ENCODE results near the gene FREM2. TPM values are rescaled to one million over a fixed set of nuclear protein-coding genes. Genes with fewer than 3 reads are reported as not detected.

FREM2 gene
- total RNA-seq, 6 experiments from 2014 or later = 0.18 to 2.9 (median 1.5) TPM

DNA sequence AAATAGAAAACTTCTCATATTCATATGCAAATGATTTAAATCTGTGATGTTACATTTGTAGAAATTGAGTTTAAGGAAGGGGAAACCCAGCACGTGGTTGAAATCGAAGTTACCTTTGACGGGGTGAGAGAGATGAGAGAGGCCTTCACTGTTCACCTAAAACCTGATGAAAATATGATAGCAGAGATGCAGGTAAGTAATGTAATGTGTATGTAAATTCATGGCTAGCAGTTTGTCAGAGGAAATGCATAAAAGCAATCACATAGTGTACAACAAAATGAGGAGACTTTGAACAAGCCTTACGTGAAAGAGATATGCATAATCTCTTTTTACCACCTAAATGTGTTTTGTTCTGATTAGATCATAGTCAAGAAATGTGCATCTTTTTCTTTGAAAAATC is 169.2 kb downstream of the FREM2 start:
- WGBS (ENCODE audit: insufficient coverage, low coverage, low lambda C conversion rate, missing lambda C conversion rate) = 81% methylated on average over 4 of the region's 4 CpGs
- ATAC-seq (no peak), DNase-seq (no peak)
- H3K36me3 ChIP-seq = no peaks in the 10 kb centered on the region
- no peak overlapping the region for H3K4me3 ChIP-seq
- TF ChIP-seq POLR2A (IDR thresholded peaks at IDR 0.05) = no peak
- TF ChIP-seq, protein P1, sequence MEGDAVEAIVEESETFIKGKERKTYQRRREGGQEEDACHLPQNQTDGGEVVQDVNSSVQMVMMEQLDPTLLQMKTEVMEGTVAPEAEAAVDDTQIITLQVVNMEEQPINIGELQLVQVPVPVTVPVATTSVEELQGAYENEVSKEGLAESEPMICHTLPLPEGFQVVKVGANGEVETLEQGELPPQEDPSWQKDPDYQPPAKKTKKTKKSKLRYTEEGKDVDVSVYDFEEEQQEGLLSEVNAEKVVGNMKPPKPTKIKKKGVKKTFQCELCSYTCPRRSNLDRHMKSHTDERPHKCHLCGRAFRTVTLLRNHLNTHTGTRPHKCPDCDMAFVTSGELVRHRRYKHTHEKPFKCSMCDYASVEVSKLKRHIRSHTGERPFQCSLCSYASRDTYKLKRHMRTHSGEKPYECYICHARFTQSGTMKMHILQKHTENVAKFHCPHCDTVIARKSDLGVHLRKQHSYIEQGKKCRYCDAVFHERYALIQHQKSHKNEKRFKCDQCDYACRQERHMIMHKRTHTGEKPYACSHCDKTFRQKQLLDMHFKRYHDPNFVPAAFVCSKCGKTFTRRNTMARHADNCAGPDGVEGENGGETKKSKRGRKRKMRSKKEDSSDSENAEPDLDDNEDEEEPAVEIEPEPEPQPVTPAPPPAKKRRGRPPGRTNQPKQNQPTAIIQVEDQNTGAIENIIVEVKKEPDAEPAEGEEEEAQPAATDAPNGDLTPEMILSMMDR (IDR thresholded peaks at IDR 0.05) = no peak
- no peaks in the 10 kb centered on the region for H3K27me3 ChIP-seq
- intact Hi-C loops (cut with DNase I) = no loop called here
- no peaks in the 10 kb centered on the region for H3K9me3 ChIP-seq
- H3K4me1 ChIP-seq = no peaks in the 10 kb centered on the region
- H3K27ac ChIP-seq = no peak overlapping the region

DNA sequence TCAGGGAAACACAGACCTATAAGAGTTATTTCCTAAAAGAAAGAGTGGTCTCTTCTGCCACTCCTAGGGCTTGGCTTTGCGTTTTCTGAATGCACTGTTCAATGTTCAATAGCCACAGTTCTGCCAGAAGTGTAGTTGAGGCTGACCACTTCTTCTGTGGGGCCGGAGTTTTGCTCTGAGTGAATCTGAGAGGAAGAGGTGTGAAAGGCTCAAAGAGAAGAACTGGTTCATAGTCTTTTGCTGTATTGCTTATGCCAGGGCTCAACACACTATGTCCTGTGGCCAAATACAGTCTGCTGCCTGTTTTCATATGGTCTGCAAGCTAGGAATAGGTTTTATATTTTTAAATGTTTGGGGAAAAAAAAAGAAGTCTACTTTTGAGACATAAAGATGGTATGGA is 175.6 kb downstream of the FREM2 start:
- intact Hi-C loops (cut with DNase I) = no loop called here
- ATAC-seq = no peak
- no peak for DNase-seq
- no peak overlapping the region for H3K27ac ChIP-seq
- TF ChIP-seq, protein P1 (IDR thresholded peaks at IDR 0.05) = no peak
- no peak for TF ChIP-seq POLR2A (IDR thresholded peaks at IDR 0.05)
- H3K27me3 ChIP-seq = no peaks in the 10 kb centered on the region
- 77% methylated on average over 2 of the region's 2 CpGs for WGBS (ENCODE audit: insufficient coverage, low coverage, low lambda C conversion rate, missing lambda C conversion rate)
- no peak overlapping the region for H3K4me3 ChIP-seq
- no peaks in the 10 kb centered on the region for H3K4me1 ChIP-seq
- no peaks in the 10 kb centered on the region for H3K9me3 ChIP-seq
- no peaks in the 10 kb centered on the region for H3K36me3 ChIP-seq

DNA sequence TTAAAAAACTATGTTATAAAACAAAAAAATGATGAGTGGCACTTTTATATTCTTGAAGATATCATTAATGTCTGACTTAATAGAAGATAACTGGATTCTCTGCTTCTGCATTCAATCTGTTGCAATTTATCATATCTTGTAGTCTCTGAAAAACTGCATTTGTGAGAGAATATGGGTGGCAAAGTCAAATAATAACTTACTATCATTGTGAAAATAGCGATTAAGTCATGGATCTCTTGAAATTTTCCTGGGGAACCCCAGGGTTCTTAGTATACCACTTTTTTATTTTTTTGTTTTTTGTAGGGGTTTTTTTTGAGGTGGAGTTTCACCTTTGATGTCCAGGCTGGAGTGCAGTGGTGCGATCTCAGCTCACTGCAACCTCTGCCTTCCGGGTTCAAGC is 176.7 kb downstream of the FREM2 start:
- no peaks in the 10 kb centered on the region for H3K27me3 ChIP-seq
- 71% methylated on average over 3 of the region's 3 CpGs for WGBS (ENCODE audit: insufficient coverage, low coverage, low lambda C conversion rate, missing lambda C conversion rate)
- H3K4me3 ChIP-seq = no peak overlapping the region
- no peak for DNase-seq
- no peaks in the 10 kb centered on the region for H3K9me3 ChIP-seq
- H3K4me1 ChIP-seq = peaks cover 0 to under 1% (median 0%) of the 10 kb centered on the region in 4 donors
- no peak for TF ChIP-seq POLR2A (IDR thresholded peaks at IDR 0.05)
- TF ChIP-seq, protein P1 (IDR thresholded peaks at IDR 0.05) = no peak
- H3K27ac ChIP-seq = no peak overlapping the region
- no peak for ATAC-seq
- H3K36me3 ChIP-seq = no peaks in the 10 kb centered on the region
- intact Hi-C loops (cut with DNase I) = no loop called here

GRCh38 chr13:38866649-38867048 is 179.8 kb downstream of the FREM2 start:
- Histone ChIP-seq H3K4me1 (peaks cover 0 to 6% (median 0%) of the 10 kb centered on the region in 4 donors), H3K36me3 (no peaks in the 10 kb centered on the region), H3K27me3 (no peaks in the 10 kb centered on the region), H3K4me3 (no peak overlapping the region), H3K27ac (no peak overlapping the region), H3K9me3 (no peaks in the 10 kb centered on the region)
- ATAC-seq (peak; percentile 51 to 80 (median 66)), DNase-seq (no peak)
- WGBS (ENCODE audit: insufficient coverage, low coverage, low lambda C conversion rate, missing lambda C conversion rate) = 5% methylated on average over 1 of the region's 1 CpG
- intact Hi-C loops (cut with DNase I) = no loop called here
- TF ChIP-seq POLR2A (IDR thresholded peaks at IDR 0.05) = no peak
- TF ChIP-seq, protein P1 (IDR thresholded peaks at IDR 0.05) = peak in 3 of 4 donors; percentile 10 to 37 (median 22)

- Histone ChIP-seq H3K4me3 (no peak overlapping the region), H3K4me1 (peaks cover 0 to 6% (median 0%) of the 10 kb centered on the region in 4 donors), H3K27me3 (no peaks in the 10 kb centered on the region), H3K9me3 (no peaks in the 10 kb centered on the region), H3K27ac (no peak overlapping the region), H3K36me3 (no peaks in the 10 kb centered on the region)
- 49% methylated on average over 3 of the region's 3 CpGs for WGBS (ENCODE audit: insufficient coverage, low coverage, low lambda C conversion rate, missing lambda C conversion rate)
- no peak for DNase-seq
- peak; percentile 11 to 21 (median 15) for ATAC-seq
- intact Hi-C loops (cut with DNase I) = no loop called here
- TF ChIP-seq, protein P1 (IDR thresholded peaks at IDR 0.05) = no peak
- TF ChIP-seq POLR2A (IDR thresholded peaks at IDR 0.05) = no peak
Observed at GRCh38 chr13:38868399-38868798, 181.5 kb downstream of the FREM2 start.
